HG03521 (cell line): ENCODE data around the gene PIK3C2B.
"Not testable (repeated sequence)": the region's sequence is repeated elsewhere in the genome, so short reads cannot be mapped to it uniquely, and the experiment has no call there.

Source experiments
- ATAC-seq: cut with Tn5 transposase; IDR thresholded peaks from one replicate; pipeline ENCODE4 v1.9.1; 2021; ENCODE audit warnings: mild to moderate bottlenecking, moderate library complexity; ENCODE audit not compliant: unreplicated experiment

Gene PIK3C2B

GRCh38 chr1:204494281-204495077 lies at the start of gene PIK3C2B:
PIK3C2B (minus strand) TSS chr1:204494805; CDS start chr1:204469802, 25,003 bp downstream.
- peak; percentile 83 for ATAC-seq

- no peak for ATAC-seq
These were observed 49.7 kb upstream of the PIK3C2B start for GRCh38 chr1:204544321-204544720.

GRCh38 chr1:204541626-204542025 lies 47.0 kb upstream of the PIK3C2B start:
- no peak for ATAC-seq

- ATAC-seq, result no peak
These were observed 38.2 kb upstream of the PIK3C2B start for GRCh38 chr1:204532832-204533231.

- ATAC-seq, result peak; percentile 82
These were observed 36.3 kb upstream of the PIK3C2B start for GRCh38 chr1:204530932-204531331.

GRCh38 chr1:204529371-204529895 lies 34.8 kb upstream of the PIK3C2B start:
- ATAC-seq, result no peak

- no peak for ATAC-seq
These were observed 34.1 kb upstream of the PIK3C2B start for GRCh38 chr1:204528677-204529076.

GRCh38 chr1:204528241-204528640 lies 33.6 kb upstream of the PIK3C2B start:
- ATAC-seq, result no peak

GRCh38 chr1:204524986-204525385 lies 30.4 kb upstream of the PIK3C2B start:
- ATAC-seq, result no peak

GRCh38 chr1:204523605-204524215 lies 29.1 kb upstream of the PIK3C2B start:
- no peak for ATAC-seq

GRCh38 chr1:204521941-204522521 lies 27.4 kb upstream of the PIK3C2B start:
- not testable (repeated sequence) for ATAC-seq

- peak; percentile 45 for ATAC-seq
These were observed 26.5 kb upstream of the PIK3C2B start for GRCh38 chr1:204520834-204521709.

GRCh38 chr1:204517382-204517781 lies 22.8 kb upstream of the PIK3C2B start:
- ATAC-seq, result not testable (repeated sequence)

GRCh38 chr1:204516180-204516879 lies 21.7 kb upstream of the PIK3C2B start, which contains the start of gene MDM4:
MDM4 (plus strand) TSS chr1:204516406; CDS start chr1:204525519, 9,113 bp downstream.
- peak; percentile 77 for ATAC-seq

- no peak for ATAC-seq
These were observed 20.2 kb upstream of the PIK3C2B start for GRCh38 chr1:204514828-204515227.

GRCh38 chr1:204513117-204513716 lies 18.6 kb upstream of the PIK3C2B start:
- peak; percentile 27 for ATAC-seq

GRCh38 chr1:204511366-204511765 lies 16.8 kb upstream of the PIK3C2B start:
- ATAC-seq, result no peak

- ATAC-seq, result no peak
These were observed 14.6 kb upstream of the PIK3C2B start for GRCh38 chr1:204509186-204509635.

GRCh38 chr1:204507317-204508105 lies 12.9 kb upstream of the PIK3C2B start:
- ATAC-seq, result peak; percentile 4
